Esophagus squamous epithelium (tissue), 4 donors: ENCODE measurements around the gene CKB.

Source experiments
- CTCF ChIP-seq, 6 experiments: fragments of 450-650 bp in 4 of 6; fragments of 200-600 bp in 2 of 6; sonication (generic) in 2 of 6; IDR thresholded peaks; one replicate each; pipeline ENCODE4 v1.5.1; 2016 to 2019; ENCODE audit warnings: antibody characterized with exemption in 6 of 6, mild to moderate bottlenecking in 4 of 6, moderate library complexity in 4 of 6
- POLR2A ChIP-seq, 4 donors: fragments of 450-650 bp; IDR thresholded peaks; one replicate each; pipeline ENCODE4 v1.6.1; 2017; ENCODE audit warnings: antibody characterized with exemption in 4 of 4, mild to moderate bottlenecking in 4 of 4, moderate library complexity in 3 of 4

DNA sequence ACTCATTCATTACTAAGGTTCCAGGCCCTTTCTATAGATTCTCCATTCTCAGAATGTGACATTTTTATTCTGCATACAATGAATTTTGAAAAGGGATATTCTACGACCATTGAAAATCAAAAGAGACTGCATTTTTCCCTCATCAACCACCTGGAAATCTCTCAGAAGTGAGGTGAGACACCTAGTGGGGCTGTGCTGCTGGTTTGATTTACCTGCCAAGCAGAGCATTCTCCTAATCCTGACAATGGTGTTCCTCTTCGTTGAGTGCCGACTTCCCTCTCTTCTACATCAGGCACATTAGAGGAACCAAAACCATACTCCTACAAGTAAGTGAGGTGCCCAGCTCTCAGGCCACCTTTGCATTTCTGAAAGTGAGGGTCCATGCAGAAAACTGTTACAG lies 14.9 kb downstream of the CKB start:
- TF ChIP-seq CTCF (IDR thresholded peaks at IDR 0.05) (no peak), POLR2A (IDR thresholded peaks at IDR 0.05) (no peak)
